ENCODE results near the gene NEK10.

GRCh38 chr3:27415202-27415601, 46.0 kb upstream of the NEK10 start:
- TF ChIP-seq ZFX (CRISPR knock-in tag; IDR thresholded peaks at IDR 0.05), result no peak
- TF ChIP-seq MNT (conservative IDR thresholded peaks at IDR 0.05), result no peak
- no peak for TF ChIP-seq RNF2 (IDR thresholded peaks at IDR 0.05)
- TF ChIP-seq ZNF282 (CRISPR knock-in tag; IDR thresholded peaks at IDR 0.05), result no peak
- no peak for TF ChIP-seq ZNF146 (CRISPR knock-in tag; IDR thresholded peaks at IDR 0.05; ENCODE audit: unreplicated experiment)
- no peak for TF ChIP-seq SREBF1 (IDR thresholded peaks at IDR 0.05; ENCODE audit: borderline replicate concordance, low read depth, low read length)
- no peak for TF ChIP-seq SNRNP70 (optimal IDR thresholded peaks at IDR 0.05; ENCODE audit: low read depth, low read length)
- no peak for TF ChIP-seq CHD1 (IDR thresholded peaks at IDR 0.05; ENCODE audit: low read length)
- no peak for TF ChIP-seq JUND (IDR thresholded peaks at IDR 0.05; ENCODE audit: borderline replicate concordance, low read depth, low read length)
- TF ChIP-seq JUND (tag; IDR thresholded peaks at IDR 0.05; ENCODE audit: borderline replicate concordance, low read depth, low read length), result no peak
- no peak for TF ChIP-seq POLR2A (conservative IDR thresholded peaks at IDR 0.05)
- TF ChIP-seq JUNB (CRISPR knock-in tag; conservative IDR thresholded peaks at IDR 0.05), result no peak
